CD4-positive, CD25-positive, alpha-beta regulatory T cell (primary cell): ENCODE results near the gene PPDPF. TPM values are rescaled to one million over a fixed set of nuclear protein-coding genes. Genes with fewer than 3 reads are reported as not detected.
A peak's percentile ranks its signal among the peaks of the same experiment; 100 is the strongest.

ENCODE experiments used
- ATAC-seq, 2 donors: fragments of 150-1000 bp; cut with Tn5 transposase; one replicate each; pipeline ENCODE4 v1.10.0; 2021; ENCODE audit warnings: low read depth in 2 of 2, moderate number of reproducible peaks in 2 of 2, moderate library complexity in 1 of 2
- DNase-seq, 3 donors: peaks; one replicate each; pipeline versions ENCODE4 v3.0.0 to v3.0.0-alpha.2; 2012 to 2022; ENCODE audit warnings: mixed read lengths in 1 of 3
- H3K27ac ChIP-seq: one replicate; pipeline ENCODE4 v1.7.0; 2013; ENCODE audit warnings: mild to moderate bottlenecking, low read length; ENCODE audit not compliant: insufficient read depth, poor library complexity, severe bottlenecking
- H3K27me3 ChIP-seq: one replicate; pipeline ENCODE4 v1.7.0; 2013; ENCODE audit warnings: low read length; ENCODE audit not compliant: control insufficient read depth, insufficient read depth
- H3K36me3 ChIP-seq: one replicate; pipeline ENCODE4 v1.7.0; 2013; ENCODE audit warnings: mild to moderate bottlenecking, low read length, moderate library complexity; ENCODE audit not compliant: control insufficient read depth, insufficient read depth
- H3K4me1 ChIP-seq: 2 replicates; pipeline ENCODE4 v1.7.0; 2013; ENCODE audit warnings: mild to moderate bottlenecking, low read length; ENCODE audit not compliant: insufficient read depth, control insufficient read depth, poor library complexity, severe bottlenecking
- H3K4me3 ChIP-seq: one replicate; pipeline ENCODE4 v1.7.0; 2013; ENCODE audit warnings: low read depth, mild to moderate bottlenecking, low read length, moderate library complexity
- H3K9me3 ChIP-seq, 2 experiments: 1 replicate in 1 of 2; 2 replicates in 1 of 2; pipeline ENCODE4 v1.7.0; 2013; ENCODE audit warnings: low read length in 2 of 2, mild to moderate bottlenecking in 1 of 2, moderate library complexity in 1 of 2; ENCODE audit not compliant: control insufficient read depth in 2 of 2
- H3K27ac Mint-ChIP-seq, 3 donors: one replicate each; pipeline ENCODE4 v1.8.0; 2020 to 2022; ENCODE audit warnings: mild to moderate bottlenecking in 3 of 3, mixed read lengths in 3 of 3, moderate library complexity in 2 of 3
- H3K27me3 Mint-ChIP-seq: one replicate; pipeline ENCODE4 v1.8.0; 2022; ENCODE audit warnings: mild to moderate bottlenecking, mixed read lengths
- H3K36me3 Mint-ChIP-seq: one replicate; pipeline ENCODE4 v1.8.0; 2020; ENCODE audit warnings: mixed read lengths
- H3K4me1 Mint-ChIP-seq, 4 donors: one replicate each; pipeline ENCODE4 v1.8.0; 2020 to 2022; ENCODE audit warnings: mixed read lengths in 4 of 4, mild to moderate bottlenecking in 1 of 4
- H3K4me3 Mint-ChIP-seq, 4 donors: one replicate each; pipeline ENCODE4 v1.8.0; 2020 to 2022; ENCODE audit warnings: mild to moderate bottlenecking in 4 of 4, mixed read lengths in 4 of 4, moderate library complexity in 3 of 4
- H3K9me3 Mint-ChIP-seq, 7 donors: one replicate each; pipeline ENCODE4 v1.8.0; 2020 to 2022; ENCODE audit warnings: mixed read lengths in 7 of 7, mild to moderate bottlenecking in 3 of 7, moderate library complexity in 2 of 7
- polyA plus RNA-seq, 4 donors: library from polyadenylated mRNA; unstranded; fragments of 300-500 nt; fragmentation: Illumina TruSeq; gene quantifications; one replicate each; pipeline ENCODE4 v1.2.3, GENCODE V29; 2021
- total RNA-seq: library from RNA; stranded (reverse); gene quantifications from one replicate; pipeline ENCODE4 v1.2.3, GENCODE V29; 2022

The PPDPF gene
- total and polyA plus RNA-seq, 5 donors from 2014 or later: 75.8 to 155 (median 93.3) TPM

- Histone ChIP-seq H3K36me3 (no peaks in the 10 kb centered on the region), H3K4me1 (peaks cover 22% of the 10 kb centered on the region), H3K27ac (no peak overlapping the region), H3K27me3 (no peaks in the 10 kb centered on the region), H3K9me3 (peaks cover 0 to 2% of the 10 kb centered on the region in 2 experiments), H3K4me3 (no peak overlapping the region)
- ATAC-seq (no peak), DNase-seq (no peak)
- H3K4me3 Mint-ChIP-seq: peak overlapping the region in 1 of 4 donors; percentile 7
- peak overlapping the region in 1 of 3 donors; percentile 69 for H3K27ac Mint-ChIP-seq
- peaks cover 11% of the 10 kb centered on the region for H3K27me3 Mint-ChIP-seq
- H3K36me3 Mint-ChIP-seq: no peaks in the 10 kb centered on the region
- H3K9me3 Mint-ChIP-seq: peaks cover 0 to 6% (median 2%) of the 10 kb centered on the region in 7 donors
- H3K4me1 Mint-ChIP-seq: peaks cover 0 to 9% (median 1%) of the 10 kb centered on the region in 4 donors
Observed at GRCh38 chr20:63499338-63499969, 21.1 kb upstream of the PPDPF start.

- Histone ChIP-seq H3K27me3 (no peaks in the 10 kb centered on the region), H3K4me1 (peaks cover 22% of the 10 kb centered on the region), H3K27ac (no peak overlapping the region), H3K4me3 (no peak overlapping the region), H3K9me3 (peaks cover 4 to 11% of the 10 kb centered on the region in 2 experiments), H3K36me3 (no peaks in the 10 kb centered on the region)
- Mint-ChIP-seq H3K27me3 (peaks cover 16% of the 10 kb centered on the region), H3K9me3 (peaks cover 0 to 15% (median 5%) of the 10 kb centered on the region in 7 donors), H3K27ac (peak overlapping the region in 1 of 3 donors; percentile 43), H3K36me3 (no peaks in the 10 kb centered on the region), H3K4me3 (no peak overlapping the region), H3K4me1 (peaks cover 0 to 9% (median 1%) of the 10 kb centered on the region in 4 donors)
- DNase-seq: no peak
- ATAC-seq: no peak
Observed at GRCh38 chr20:63500151-63500901, 20.2 kb upstream of the PPDPF start.

- Mint-ChIP-seq H3K27me3 (peaks cover 13% of the 10 kb centered on the region), H3K4me1 (peaks cover 0 to 8% (median under 1%) of the 10 kb centered on the region in 4 donors), H3K4me3 (peak overlapping the region in 2 of 4 donors; percentile 52 to 75), H3K9me3 (peaks cover 0 to 15% (median 5%) of the 10 kb centered on the region in 7 donors), H3K27ac (peak overlapping the region in 1 of 3 donors; percentile 43), H3K36me3 (no peaks in the 10 kb centered on the region)
- Histone ChIP-seq H3K36me3 (no peaks in the 10 kb centered on the region), H3K27me3 (no peaks in the 10 kb centered on the region), H3K4me1 (peaks cover 19% of the 10 kb centered on the region), H3K9me3 (peaks cover 4 to 12% of the 10 kb centered on the region in 2 experiments), H3K4me3 (no peak overlapping the region), H3K27ac (no peak overlapping the region)
- no peak for ATAC-seq
- no peak for DNase-seq
Observed at GRCh38 chr20:63500902-63501817, 19.4 kb upstream of the PPDPF start.

- Histone ChIP-seq H3K36me3 (no peaks in the 10 kb centered on the region), H3K4me1 (peaks cover 15% of the 10 kb centered on the region), H3K27ac (no peak overlapping the region), H3K27me3 (no peaks in the 10 kb centered on the region), H3K4me3 (no peak overlapping the region), H3K9me3 (peaks cover 4 to 12% of the 10 kb centered on the region in 2 experiments)
- Mint-ChIP-seq H3K4me3 (no peak overlapping the region), H3K27me3 (peaks cover 15% of the 10 kb centered on the region), H3K9me3 (peaks cover 0 to 15% (median 5%) of the 10 kb centered on the region in 7 donors), H3K36me3 (peaks cover 3% of the 10 kb centered on the region), H3K4me1 (peaks cover 0 to 3% (median 0%) of the 10 kb centered on the region in 4 donors), H3K27ac (no peak overlapping the region)
- no peak for DNase-seq
- no peak for ATAC-seq
Observed at GRCh38 chr20:63501818-63502670, 18.5 kb upstream of the PPDPF start.

- Mint-ChIP-seq H3K27ac (no peak overlapping the region), H3K9me3 (peaks cover 0 to 15% (median 5%) of the 10 kb centered on the region in 7 donors), H3K27me3 (peaks cover 15% of the 10 kb centered on the region), H3K4me3 (no peak overlapping the region), H3K4me1 (peaks cover 0 to 2% (median 0%) of the 10 kb centered on the region in 4 donors), H3K36me3 (peaks cover 3% of the 10 kb centered on the region)
- Histone ChIP-seq H3K4me1 (peaks cover 14% of the 10 kb centered on the region), H3K27ac (no peak overlapping the region), H3K27me3 (no peaks in the 10 kb centered on the region), H3K4me3 (no peak overlapping the region), H3K36me3 (no peaks in the 10 kb centered on the region), H3K9me3 (peaks cover 4 to 12% of the 10 kb centered on the region in 2 experiments)
- ATAC-seq (no peak), DNase-seq (no peak)
Observed at GRCh38 chr20:63502671-63503172, 17.8 kb upstream of the PPDPF start.

- peaks cover 0 to 2% (median 0%) of the 10 kb centered on the region in 4 donors for H3K4me1 Mint-ChIP-seq
- peaks cover 15% of the 10 kb centered on the region for H3K27me3 Mint-ChIP-seq
- H3K36me3 Mint-ChIP-seq: peaks cover 3% of the 10 kb centered on the region
- Histone ChIP-seq H3K27me3 (no peaks in the 10 kb centered on the region), H3K27ac (no peak overlapping the region), H3K4me1 (peaks cover 6% of the 10 kb centered on the region), H3K9me3 (peaks cover 4 to 12% of the 10 kb centered on the region in 2 experiments), H3K4me3 (no peak overlapping the region), H3K36me3 (no peaks in the 10 kb centered on the region)
- no peak for DNase-seq
- no peak overlapping the region for H3K27ac Mint-ChIP-seq
- no peak overlapping the region for H3K4me3 Mint-ChIP-seq
- peaks cover 0 to 15% (median 5%) of the 10 kb centered on the region in 7 donors for H3K9me3 Mint-ChIP-seq
- ATAC-seq: no peak
Observed at GRCh38 chr20:63503524-63503923, 17.0 kb upstream of the PPDPF start.
